GM12878 (cell line): ENCODE measurements around the gene PRDM15. TPM values are rescaled to one million over a fixed set of nuclear protein-coding genes. Genes with fewer than 3 reads are reported as not detected.

ENCODE experiments used
- ATAC-seq: fragments of 200-7000 bp; cut with Tn5 transposase; 3 replicates; pipeline ENCODE4 v1.9.1; 2020; ENCODE audit warnings: mild to moderate bottlenecking, moderate library complexity
- BruUV-seq: library from RNA; stranded (reverse); fragments of 400-500 nt; replicated peaks from 2 replicates; lab custom pipeline; 2021; lab: Mats Ljungman, UMichigan
- CTCF ChIA-PET: fragments of 300-600 bp; sonication (Branson Sonifier 250); formaldehyde crosslinking; extraction: SDS; loops from one replicate; lab custom pipeline; 2021; ENCODE audit warnings: inconsistent platforms; lab: Yijun Ruan, JAX
- POLR2A ChIA-PET: fragments of 350-600 bp; formaldehyde crosslinking; extraction: SDS; loops from one replicate; lab custom pipeline; 2021; ENCODE audit warnings: inconsistent platforms; lab: Charles Lee
- RAD21 ChIA-PET: fragments of 300-600 bp; sonication (Branson Sonifier 250); formaldehyde crosslinking; loops from one replicate; lab custom pipeline; 2023; ENCODE audit warnings: antibody characterized with exemption; ENCODE audit not compliant: unreplicated experiment; lab: Charles Lee
- SMC1A ChIA-PET: fragments of 300-600 bp; sonication (Branson Sonifier 250); formaldehyde crosslinking; loops from one replicate; lab custom pipeline; 2023; ENCODE audit not compliant: unreplicated experiment, uncharacterized antibody; lab: Charles Lee
- DNase-seq: peaks from one replicate; pipeline ENCODE4 v3.0.0-alpha.2; 2011; ENCODE audit warnings: low read depth, low spot score
- FAIRE-seq: peaks from 3 replicates; lab custom pipeline; 2011; peaks lifted over from hg19 to GRCh38; lab: Jason Lieb, UNC
- H2AFZ ChIP-seq: 2 replicates; pipeline ENCODE4 v1.6.0; 2011; ENCODE audit warnings: low read depth, low read length, control low read depth; ENCODE audit not compliant: control insufficient read depth
- H3K27ac ChIP-seq: 2 replicates; pipeline ENCODE4 v1.5.1; 2011; ENCODE audit warnings: control low read depth; ENCODE audit not compliant: control insufficient read depth, insufficient read depth
- H3K27me3 ChIP-seq, 2 experiments: replicated peaks in 1 of 2; 2 replicates each; pipeline versions ENCODE4 v1.6.0 to v1.6.1; 2011; ENCODE audit warnings: low read length in 1 of 2; ENCODE audit not compliant: control insufficient read depth in 2 of 2, insufficient read depth in 2 of 2
- H3K36me3 ChIP-seq, 2 experiments: 2 replicates each; pipeline ENCODE4 v1.5.1; 2011; ENCODE audit warnings: low read length in 1 of 2; ENCODE audit not compliant: control insufficient read depth in 2 of 2, insufficient read depth in 2 of 2
- H3K4me1 ChIP-seq: 2 replicates; pipeline ENCODE4 v1.6.1; 2011; ENCODE audit warnings: mild to moderate bottlenecking, low read length, moderate library complexity, mixed read lengths; ENCODE audit not compliant: control insufficient read depth, insufficient read depth
- H3K4me2 ChIP-seq: 2 replicates; pipeline ENCODE4 v1.6.0; 2011; ENCODE audit warnings: control low read depth; ENCODE audit not compliant: control insufficient read depth, insufficient read depth
- H3K4me3 ChIP-seq: fragments of 200-600 bp; sonication (generic); 2 replicates; pipeline ENCODE4 v1.5.1; 2016
- H3K79me2 ChIP-seq: 2 replicates; pipeline ENCODE4 v1.6.0; 2011; ENCODE audit warnings: low read length; ENCODE audit not compliant: control insufficient read depth, insufficient read depth
- H3K9ac ChIP-seq: 2 replicates; pipeline ENCODE4 v1.8.0; 2011; ENCODE audit warnings: low read length, control low read depth, mixed read lengths; ENCODE audit not compliant: control insufficient read depth, insufficient read depth
- H3K9me3 ChIP-seq: replicated peaks from 3 replicates; pipeline ENCODE4 v1.5.1; 2011; ENCODE audit warnings: mild to moderate bottlenecking, low read length; ENCODE audit not compliant: control insufficient read depth, insufficient read depth
- H4K20me1 ChIP-seq: 2 replicates; pipeline ENCODE4 v1.6.0; 2011; ENCODE audit not compliant: control insufficient read depth, insufficient read depth
- ATF7 ChIP-seq: fragments of 450-650 bp; IDR thresholded peaks from 2 replicates; pipeline ENCODE4 v1.6.1; 2016; ENCODE audit warnings: low read depth, mild to moderate bottlenecking
- BHLHE40 ChIP-seq, 2 experiments: fragments of 450-650 bp in 1 of 2; IDR thresholded peaks; 2 replicates each; pipeline ENCODE4 v1.6.1; 2011 to 2017; ENCODE audit warnings: low read depth in 2 of 2, borderline replicate concordance in 1 of 2, improper control_type of control experiment in 1 of 2, low read length in 1 of 2, mild to moderate bottlenecking in 1 of 2
- CREB1 ChIP-seq: IDR thresholded peaks from 2 replicates; pipeline ENCODE4 v1.6.1; 2012; ENCODE audit warnings: low read depth, mild to moderate bottlenecking, inconsistent platforms
- JUND ChIP-seq: IDR thresholded peaks from 2 replicates; pipeline ENCODE4 v1.6.1; 2012; ENCODE audit warnings: low read depth, mild to moderate bottlenecking, low read length, improper control_type of control experiment, moderate library complexity
- NR2C1 ChIP-seq: fragments of 450-650 bp; IDR thresholded peaks from 2 replicates; pipeline ENCODE4 v1.6.1; 2017; ENCODE audit warnings: antibody characterized with exemption, mild to moderate bottlenecking, moderate library complexity
- NR2C2 ChIP-seq: IDR thresholded peaks from 2 replicates; pipeline ENCODE4 v1.6.1; 2011; ENCODE audit warnings: borderline replicate concordance, low read depth; ENCODE audit not compliant: control insufficient read depth, insufficient read length
- NR2F1 ChIP-seq: fragments of 450-650 bp; conservative IDR thresholded peaks from 2 replicates; pipeline ENCODE4 v1.6.1; 2017; ENCODE audit warnings: mild to moderate bottlenecking
- POLR2AphosphoS5 ChIP-seq: IDR thresholded peaks from 2 replicates; pipeline ENCODE4 v1.6.1; 2011; ENCODE audit warnings: mild to moderate bottlenecking, low read length, inconsistent platforms
- RB1 ChIP-seq: fragments of 450-650 bp; formaldehyde crosslinking; IDR thresholded peaks from 2 replicates; pipeline ENCODE4 v1.6.1; 2017; ENCODE audit warnings: mild to moderate bottlenecking, borderline replicate concordance
- SIX5 ChIP-seq: IDR thresholded peaks from 2 replicates; pipeline ENCODE4 v1.6.1; 2011; ENCODE audit warnings: mild to moderate bottlenecking, low read depth, low read length, moderate library complexity; ENCODE audit not compliant: severe bottlenecking
- SREBF1 ChIP-seq: IDR thresholded peaks from 2 replicates; pipeline ENCODE4 v1.6.1; 2012; ENCODE audit warnings: mild to moderate bottlenecking, low read length
- YY1 ChIP-seq: IDR thresholded peaks from 2 replicates; pipeline ENCODE4 v1.6.1; 2011; ENCODE audit warnings: low read depth, mild to moderate bottlenecking, low read length
- ZSCAN29 ChIP-seq: fragments of 450-650 bp; IDR thresholded peaks from 2 replicates; pipeline ENCODE4 v1.6.1; 2017; ENCODE audit warnings: mild to moderate bottlenecking, moderate library complexity
- WGBS: methylation state at CpG from one replicate; pipeline ENCODE4 v1.1.6; 2016; ENCODE audit warnings: low lambda C conversion rate; ENCODE audit not compliant: insufficient replicate concordance, insufficient coverage; ENCODE audit errors: missing lambda C conversion rate; 5-methylcytosine and 5-hydroxymethylcytosine counted together
- in situ Hi-C: fragments of 300-500 bp; cut with MboI; formaldehyde crosslinking; loops from 9 replicates; pipeline ENCODE4 v1.14.3; 2018; ENCODE audit warnings: mixed read lengths
- intact Hi-C: fragments of 100-400 bp; cut with micrococcal nuclease; formaldehyde crosslinking; loops from one replicate; pipeline ENCODE4 v1.14.2; 2022; ENCODE audit not compliant: unreplicated experiment
- polyA plus RNA-seq, 11 experiments: library from polyadenylated mRNA; depleted of rRNA in 4 of 11; unstranded in 6 of 11; stranded (reverse) in 5 of 11; fragments of >200 nt; fragmentation: Nextera tagmentation in 4 of 11; fragmentation: Illumina TruSeq in 1 of 11; extraction: Ambion mirVana in 4 of 11; extraction: Trizol in 1 of 11; gene quantifications; 1 replicate in 1 of 11; 2 replicates in 10 of 11; pipeline versions ENCODE4 v1.2.1 to v1.2.3, GENCODE V29; 2011 to 2016; ENCODE audit warnings: inconsistent platforms in 2 of 11, missing spikeins in 2 of 11, low read depth in 1 of 11
- total RNA-seq, 4 experiments: library from RNA; depleted of rRNA in 3 of 4; stranded (reverse); fragments of >200 nt in 3 of 4; fragmentation: Illumina TruSeq in 1 of 4; extraction: Trizol in 1 of 4; gene quantifications; 2 replicates each; pipeline versions ENCODE4 v1.2.1 to v1.2.3, GENCODE V29; 2013 to 2021
- TF ChIP-seq, protein P1 (sequence below): fragments of 450-650 bp; conservative IDR thresholded peaks from 2 replicates; pipeline ENCODE4 v1.6.1; 2017; ENCODE audit warnings: mild to moderate bottlenecking, moderate library complexity
- TF ChIP-seq, protein P2 (sequence below): fragments of 450-650 bp; IDR thresholded peaks from 2 replicates; pipeline ENCODE4 v1.6.1; 2017; ENCODE audit warnings: low read depth, mild to moderate bottlenecking, moderate library complexity

PRDM15 gene
- total and polyA plus RNA-seq, 10 of the 15 experiments (the other 5 are each of a cell fraction or from before 2014, with no cell fraction given), result 2.2 to 16.0 (median 8.6) TPM

DNA sequence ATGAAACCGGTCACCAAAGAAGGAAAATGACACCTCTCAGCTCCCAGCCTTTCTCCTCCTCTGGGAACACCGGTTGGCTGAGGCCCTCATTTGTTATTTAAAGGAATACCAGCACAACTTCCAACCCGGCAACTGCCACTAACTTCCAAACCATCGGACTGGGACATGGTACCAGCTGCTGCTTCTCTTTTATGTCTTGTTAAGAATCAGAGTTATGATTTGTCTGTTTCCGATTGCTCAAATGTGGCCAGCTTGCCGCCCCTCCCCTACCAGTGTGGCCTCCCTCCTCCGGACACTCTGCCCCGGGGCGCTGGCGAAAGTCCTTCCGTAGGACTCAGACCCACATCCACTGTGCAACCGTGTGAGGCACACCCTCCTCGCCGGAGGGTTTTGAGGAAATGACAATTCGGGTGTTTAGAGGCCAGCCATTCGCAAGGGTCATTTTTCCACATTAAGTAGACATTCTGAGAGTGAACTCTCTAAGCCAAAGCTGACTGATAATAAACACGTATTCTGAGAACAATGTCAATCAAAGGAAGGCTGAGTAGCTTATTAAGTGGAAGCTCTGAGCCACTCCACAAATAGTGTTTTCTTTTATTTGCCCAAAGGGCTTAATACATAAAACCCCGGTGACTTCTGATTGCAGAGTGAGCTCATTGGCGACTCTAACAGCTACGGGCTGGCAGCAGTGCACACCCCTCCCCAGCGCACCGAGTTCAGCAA lies 117.8 kb downstream of the PRDM15 start (continued):
- TF ChIP-seq JUND (no peak), SIX5 (no peak)

- SMC1A ChIA-PET, result no interaction called here
- peaks cover 18 to 25% of the 10 kb centered on the region in 2 experiments for H3K27me3 ChIP-seq
- in situ Hi-C loops, result no loop called here
These were observed 118.7 kb downstream of the PRDM15 start for GRCh38 chr21:41760411-41760810.

More at GRCh38 chr21:41760411-41760810, 118.7 kb downstream of the PRDM15 start:
- ATAC-seq (no peak), FAIRE-seq (no peak), DNase-seq (no peak)
- Histone ChIP-seq H3K4me1 (no peaks in the 10 kb centered on the region), H3K79me2 (no peaks in the 10 kb centered on the region), H3K27ac (no peak overlapping the region), H3K9me3 (no peaks in the 10 kb centered on the region), H3K4me3 (no peak overlapping the region), H3K36me3 (no peaks in the 10 kb centered on the region)
- intact Hi-C loops, result no loop called here
- RAD21 ChIA-PET, result interaction anchor here (1.1 to 2.0 kb wide), 2 partner anchors 144 to 148 kb away, joined by 5 to 7 read pairs; no protein-coding TSS in a partner anchor
- BruUV-seq, result no TSS peak
- POLR2A ChIA-PET, result no interaction called here
- TF ChIP-seq ATF7 (no peak), SREBF1 (no peak), CREB1 (no peak), ZSCAN29 (no peak), NR2C1 (no peak), BHLHE40 (IDR thresholded peaks at IDR 0.05; ENCODE audit: borderline replicate concordance in 1 of 2, low read depth in 2 of 2, low read length in 1 of 2) (no peak), NR2C2 (no peak), RB1 (no peak), NR2F1 (no peak), POLR2AphosphoS5 (no peak), YY1 (no peak)
- TF ChIP-seq, protein P1, sequence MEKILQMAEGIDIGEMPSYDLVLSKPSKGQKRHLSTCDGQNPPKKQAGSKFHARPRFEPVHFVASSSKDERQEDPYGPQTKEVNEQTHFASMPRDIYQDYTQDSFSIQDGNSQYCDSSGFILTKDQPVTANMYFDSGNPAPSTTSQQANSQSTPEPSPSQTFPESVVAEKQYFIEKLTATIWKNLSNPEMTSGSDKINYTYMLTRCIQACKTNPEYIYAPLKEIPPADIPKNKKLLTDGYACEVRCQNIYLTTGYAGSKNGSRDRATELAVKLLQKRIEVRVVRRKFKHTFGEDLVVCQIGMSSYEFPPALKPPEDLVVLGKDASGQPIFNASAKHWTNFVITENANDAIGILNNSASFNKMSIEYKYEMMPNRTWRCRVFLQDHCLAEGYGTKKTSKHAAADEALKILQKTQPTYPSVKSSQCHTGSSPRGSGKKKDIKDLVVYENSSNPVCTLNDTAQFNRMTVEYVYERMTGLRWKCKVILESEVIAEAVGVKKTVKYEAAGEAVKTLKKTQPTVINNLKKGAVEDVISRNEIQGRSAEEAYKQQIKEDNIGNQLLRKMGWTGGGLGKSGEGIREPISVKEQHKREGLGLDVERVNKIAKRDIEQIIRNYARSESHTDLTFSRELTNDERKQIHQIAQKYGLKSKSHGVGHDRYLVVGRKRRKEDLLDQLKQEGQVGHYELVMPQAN, result no peak
- TF ChIP-seq, protein P2, sequence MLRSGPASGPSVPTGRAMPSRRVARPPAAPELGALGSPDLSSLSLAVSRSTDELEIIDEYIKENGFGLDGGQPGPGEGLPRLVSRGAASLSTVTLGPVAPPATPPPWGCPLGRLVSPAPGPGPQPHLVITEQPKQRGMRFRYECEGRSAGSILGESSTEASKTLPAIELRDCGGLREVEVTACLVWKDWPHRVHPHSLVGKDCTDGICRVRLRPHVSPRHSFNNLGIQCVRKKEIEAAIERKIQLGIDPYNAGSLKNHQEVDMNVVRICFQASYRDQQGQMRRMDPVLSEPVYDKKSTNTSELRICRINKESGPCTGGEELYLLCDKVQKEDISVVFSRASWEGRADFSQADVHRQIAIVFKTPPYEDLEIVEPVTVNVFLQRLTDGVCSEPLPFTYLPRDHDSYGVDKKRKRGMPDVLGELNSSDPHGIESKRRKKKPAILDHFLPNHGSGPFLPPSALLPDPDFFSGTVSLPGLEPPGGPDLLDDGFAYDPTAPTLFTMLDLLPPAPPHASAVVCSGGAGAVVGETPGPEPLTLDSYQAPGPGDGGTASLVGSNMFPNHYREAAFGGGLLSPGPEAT, result no peak
- TF ChIP-seq, all 136 proteins: peak for 0
- H3K9ac ChIP-seq, result no peak overlapping the region
- WGBS, result 48% methylated on average over 5 of the region's 9 CpGs
- CTCF ChIA-PET, result no interaction called here
- no peaks in the 10 kb centered on the region for H4K20me1 ChIP-seq
- no peak overlapping the region for H3K4me2 ChIP-seq
- H2AFZ ChIP-seq, result no peak overlapping the region
